HepG2 (cell line): Measurements from ENCODE around the gene PKMYT1. TPM values are rescaled to one million over a fixed set of nuclear protein-coding genes. Genes with fewer than 3 reads are reported as not detected.
A peak's percentile ranks its signal among the peaks of the same experiment; 100 is the strongest.

Source experiments
- ARID5B ChIP-seq: IDR thresholded peaks from 2 replicates; pipeline ENCODE4 v1.4.0; 2020; ENCODE audit warnings: mild to moderate bottlenecking, missing genetic modification reagents
- BRCA1 ChIP-seq: sonication (generic); formaldehyde crosslinking; IDR thresholded peaks from 2 replicates; pipeline ENCODE4 v1.4.0; 2020; ENCODE audit warnings: missing genetic modification reagents
- FOXA3 ChIP-seq: IDR thresholded peaks from 2 replicates; pipeline ENCODE4 v1.6.1; 2016; ENCODE audit warnings: missing genetic modification reagents, missing compliant biosample characterization
- KMT2B ChIP-seq: IDR thresholded peaks from 2 replicates; pipeline ENCODE4 v1.6.1; 2016; ENCODE audit warnings: missing genetic modification reagents, missing compliant biosample characterization
- NFIC ChIP-seq: IDR thresholded peaks from 2 replicates; pipeline ENCODE4 v1.6.1; 2012; ENCODE audit warnings: mild to moderate bottlenecking, low read length, inconsistent platforms
- NFYB ChIP-seq: sonication (generic); formaldehyde crosslinking; IDR thresholded peaks from 2 replicates; pipeline ENCODE4 v1.4.0; 2020; ENCODE audit warnings: missing genetic modification reagents
- SIN3A ChIP-seq: IDR thresholded peaks from 2 replicates; pipeline ENCODE4 v1.6.1; 2011; ENCODE audit warnings: low read depth, mild to moderate bottlenecking, control low read depth, low read length, borderline replicate concordance
- SP4 ChIP-seq: sonication (generic); formaldehyde crosslinking; IDR thresholded peaks from 2 replicates; pipeline ENCODE4 v1.8.1; 2023; ENCODE audit warnings: mild to moderate bottlenecking, missing genetic modification reagents
- TFAP4 ChIP-seq: sonication (generic); IDR thresholded peaks from 2 replicates; pipeline ENCODE4 v1.6.1; 2016; ENCODE audit warnings: low read depth, borderline replicate concordance
- ZBTB20 ChIP-seq: sonication (generic); formaldehyde crosslinking; IDR thresholded peaks from 2 replicates; pipeline ENCODE4 v1.8.1; 2023; ENCODE audit warnings: missing genetic modification reagents, low read depth, mild to moderate bottlenecking, borderline replicate concordance
- ZFP36L1 ChIP-seq: sonication (generic); formaldehyde crosslinking; IDR thresholded peaks from 2 replicates; pipeline ENCODE4 v1.8.0; 2022; ENCODE audit warnings: mild to moderate bottlenecking, missing genetic modification reagents, moderate library complexity
- ZFX ChIP-seq: sonication (generic); formaldehyde crosslinking; IDR thresholded peaks from 2 replicates; pipeline ENCODE4 v1.4.0; 2020; ENCODE audit warnings: mild to moderate bottlenecking, low read depth, missing genetic modification reagents, moderate library complexity
- ZHX1 ChIP-seq: sonication (generic); formaldehyde crosslinking; IDR thresholded peaks from 2 replicates; pipeline ENCODE4 v1.8.1; 2022; ENCODE audit warnings: low read depth, mild to moderate bottlenecking, missing genetic modification reagents
- ZMAT5 ChIP-seq: sonication (generic); formaldehyde crosslinking; IDR thresholded peaks from 2 replicates; pipeline ENCODE4 v1.5.0; 2020; ENCODE audit warnings: mild to moderate bottlenecking, low read depth, missing genetic modification reagents, borderline replicate concordance
- ZNF670 ChIP-seq: sonication (generic); formaldehyde crosslinking; IDR thresholded peaks from 2 replicates; pipeline ENCODE4 v1.8.0; 2022; ENCODE audit warnings: mild to moderate bottlenecking, missing genetic modification reagents, borderline replicate concordance
- ZNF790 ChIP-seq: sonication (generic); formaldehyde crosslinking; IDR thresholded peaks from 2 replicates; pipeline ENCODE4 v1.8.0; 2022; ENCODE audit warnings: missing genetic modification reagents, mild to moderate bottlenecking, borderline replicate concordance
- ZXDC ChIP-seq: sonication (generic); formaldehyde crosslinking; IDR thresholded peaks from 2 replicates; pipeline ENCODE4 v1.5.0; 2020; ENCODE audit warnings: mild to moderate bottlenecking, missing genetic modification reagents
- polyA plus RNA-seq, 8 experiments: library from polyadenylated mRNA; depleted of rRNA in 3 of 8; stranded (reverse) in 7 of 8; unstranded in 1 of 8; fragments of >200 nt; fragmentation: Illumina TruSeq in 4 of 8; extraction: Trizol in 4 of 8; gene quantifications; 2 replicates each; pipeline versions ENCODE4 v1.2.1 to v1.2.3, GENCODE V29; 2011 to 2016; ENCODE audit warnings: low read depth in 4 of 8, missing spikeins in 1 of 8, mixed read lengths in 1 of 8; ENCODE audit not compliant: insufficient read depth in 1 of 8
- total RNA-seq, 5 experiments: library from RNA; depleted of rRNA; stranded (reverse); fragments of >200 nt; fragmentation: Illumina TruSeq; extraction: Trizol; gene quantifications; 2 replicates each; pipeline ENCODE4 v1.2.3, GENCODE V29; 2016; ENCODE audit warnings: low read depth in 1 of 5

PKMYT1 gene
- total and polyA plus RNA-seq, 2 of the 13 experiments (the other 11 are each of a cell fraction or from before 2014, with no cell fraction given): 7.0 to 27.8 TPM

- peak; percentile 60; the same call in 1 of the 2 replicates for TF ChIP-seq ZFP36L1
- TF ChIP-seq ZBTB20 (CRISPR knock-in tag): peak; percentile 83; the same call in 1 of the 2 replicates
- peak; percentile 96 for TF ChIP-seq ZFX (CRISPR knock-in tag)
- TF ChIP-seq ZNF790 (CRISPR knock-in tag): peak; percentile 88; the same call in 1 of the 2 replicates
- TF ChIP-seq ZXDC (CRISPR knock-in tag): no peak
- TF ChIP-seq ZHX1 (CRISPR knock-in tag): no peak; the same call in 1 of the 2 replicates
- no peak for TF ChIP-seq ZMAT5 (CRISPR knock-in tag)
- no peak for TF ChIP-seq BRCA1 (CRISPR knock-in tag)
- peak; percentile 59 for TF ChIP-seq NFYB (CRISPR knock-in tag)
- 0 out of 2 replicates have a peak, but pooled peaks have one; percentile 55 for TF ChIP-seq ZNF670 (CRISPR knock-in tag)
- TF ChIP-seq SIN3A: peak; percentile 54; the same call in 1 of the 2 replicates
- TF ChIP-seq FOXA3: peak; percentile 64
- peak; percentile 69 for TF ChIP-seq KMT2B
- TF ChIP-seq ARID5B (CRISPR knock-in tag): peak; percentile 50; the same call in 1 of the 2 replicates
- TF ChIP-seq NFIC: no peak
- TF ChIP-seq TFAP4: peak; percentile 85; the same call in 1 of the 2 replicates
- TF ChIP-seq SP4: peak; percentile 90
Observed at GRCh38 chr16:3023669-3024478, 43.6 kb upstream of the PKMYT1 start, which contains the start of the genes HCFC1R1 and THOC6 (continued).
